H1 (cell line): ENCODE measurements around the gene NAMPT. TPM values are rescaled to one million over a fixed set of nuclear protein-coding genes. Genes with fewer than 3 reads are reported as not detected.

ENCODE experiments used
- CTCF ChIA-PET: fragments of 300-600 bp; sonication (Branson Sonifier 250); formaldehyde crosslinking; loops from one replicate; lab custom pipeline; 2021; ENCODE audit not compliant: partially characterized antibody; lab: Charles Lee
- POLR2A ChIA-PET: fragments of 300-600 bp; sonication (Branson Sonifier 250); formaldehyde crosslinking; loops from one replicate; lab custom pipeline; 2021; ENCODE audit warnings: inconsistent platforms; ENCODE audit not compliant: partially characterized antibody; lab: Charles Lee
- DNase-seq, 2 experiments: peaks; one replicate each; pipeline versions ENCODE4 v3.0.0 to v3.0.0-alpha.2; 2010 to 2022; ENCODE audit warnings: low spot score in 2 of 2, low read depth in 1 of 2, mixed read lengths in 1 of 2
- FAIRE-seq: peaks from 2 replicates; lab custom pipeline; 2011; peaks lifted over from hg19 to GRCh38; lab: Jason Lieb, UNC
- H2AFZ ChIP-seq: 2 replicates; pipeline ENCODE4 v1.8.1; 2012; ENCODE audit warnings: low read length, inconsistent platforms
- H2AK5ac ChIP-seq: 2 replicates; pipeline ENCODE4 v1.6.1; 2013; ENCODE audit warnings: low read depth, low read length
- H2BK120ac ChIP-seq: replicated peaks from 2 replicates; pipeline ENCODE3; 2013; ENCODE audit warnings: low read depth, low read length, inconsistent platforms
- H2BK12ac ChIP-seq: 2 replicates; pipeline ENCODE4 v1.6.1; 2013; ENCODE audit warnings: low read depth, low read length
- H2BK15ac ChIP-seq: 2 replicates; pipeline ENCODE4 v1.6.1; 2013; ENCODE audit warnings: low read length
- H2BK20ac ChIP-seq: 2 replicates; pipeline ENCODE4 v1.6.1; 2013; ENCODE audit warnings: low read length
- H2BK5ac ChIP-seq: 2 replicates; pipeline ENCODE4 v1.6.1; 2013; ENCODE audit warnings: low read depth, low read length
- H3K14ac ChIP-seq: 2 replicates; pipeline ENCODE4 v1.6.1; 2013; ENCODE audit warnings: inconsistent platforms; ENCODE audit not compliant: insufficient read length
- H3K18ac ChIP-seq: 2 replicates; pipeline ENCODE4 v1.6.1; 2013; ENCODE audit warnings: low read length; ENCODE audit errors: extremely low read depth
- H3K23ac ChIP-seq: 2 replicates; pipeline ENCODE4 v1.6.1; 2013; ENCODE audit warnings: inconsistent platforms; ENCODE audit not compliant: insufficient read length
- H3K23me2 ChIP-seq: 2 replicates; pipeline ENCODE4 v1.6.1; 2013; ENCODE audit warnings: low read depth, low read length
- H3K27ac ChIP-seq: 2 replicates; pipeline ENCODE4 v1.6.1; 2011; ENCODE audit warnings: low read depth, low read length, inconsistent platforms
- H3K27me3 ChIP-seq, 4 experiments: replicated peaks in 1 of 4; 1 replicate in 1 of 4; 2 replicates in 3 of 4; pipeline versions ENCODE4 v1.6.1 to v1.8.1; 2011 to 2013; ENCODE audit warnings: low read length in 3 of 4, mild to moderate bottlenecking in 3 of 4, inconsistent platforms in 2 of 4, mixed read lengths in 2 of 4, moderate library complexity in 1 of 4; ENCODE audit not compliant: control insufficient read depth in 3 of 4, insufficient read depth in 3 of 4; ENCODE audit errors: extremely low read depth in 1 of 4
- H3K36me3 ChIP-seq, 4 experiments: 2 replicates each; pipeline versions ENCODE4 v1.6.1 to v1.8.1; 2011 to 2013; ENCODE audit warnings: mild to moderate bottlenecking in 4 of 4, low read length in 3 of 4, moderate library complexity in 2 of 4, control low read depth in 1 of 4, inconsistent platforms in 1 of 4; ENCODE audit not compliant: insufficient read depth in 4 of 4, control insufficient read depth in 2 of 4
- H3K4ac ChIP-seq: replicated peaks from 2 replicates; pipeline ENCODE3; 2013; ENCODE audit warnings: low read length, low read depth, mixed read lengths, inconsistent platforms; ENCODE audit not compliant: insufficient read length
- H3K4me1 ChIP-seq, 4 experiments: replicated peaks in 1 of 4; 1 replicate in 1 of 4; 2 replicates in 3 of 4; pipeline versions ENCODE4 v1.6.1 to v1.8.1; 2011 to 2013; ENCODE audit warnings: low read length in 3 of 4, inconsistent platforms in 2 of 4, mixed read lengths in 1 of 4; ENCODE audit not compliant: insufficient read depth in 4 of 4, control insufficient read depth in 3 of 4
- H3K4me2 ChIP-seq, 2 experiments: 2 replicates each; pipeline versions ENCODE4 v1.6.1 to v1.8.1; 2011 to 2013; ENCODE audit warnings: low read depth in 2 of 2, low read length in 2 of 2, control low read depth in 1 of 2, inconsistent platforms in 1 of 2, mild to moderate bottlenecking in 1 of 2; ENCODE audit not compliant: insufficient read depth in 1 of 2
- H3K4me3 ChIP-seq, 4 experiments: fragments of 200-600, 300-600 bp in 1 of 4; sonication (generic), shearing (Covaris generic), sonication (Bioruptor Twin) in 1 of 4; 2 replicates each; pipeline versions ENCODE4 v1.5.1 to v1.8.1; 2011 to 2016; ENCODE audit warnings: low read length in 4 of 4, low read depth in 3 of 4, control low read depth in 2 of 4, inconsistent platforms in 2 of 4, mild to moderate bottlenecking in 2 of 4, mixed read lengths in 1 of 4, moderate library complexity in 1 of 4; ENCODE audit not compliant: insufficient read depth in 2 of 4; ENCODE audit errors: extremely low read depth in 1 of 4
- H3K56ac ChIP-seq: replicated peaks from 2 replicates; pipeline ENCODE3; 2013; ENCODE audit warnings: low read depth, mild to moderate bottlenecking, mixed read lengths, low read length, inconsistent platforms; ENCODE audit not compliant: insufficient read length
- H3K79me1 ChIP-seq: 2 replicates; pipeline ENCODE4 v1.6.1; 2013; ENCODE audit warnings: low read depth, low read length, control low read depth
- H3K79me2 ChIP-seq, 2 experiments: 2 replicates each; pipeline versions ENCODE4 v1.6.1 to v1.8.1; 2012 to 2013; ENCODE audit warnings: low read length in 2 of 2, mild to moderate bottlenecking in 2 of 2, inconsistent platforms in 1 of 2; ENCODE audit not compliant: insufficient read depth in 2 of 2, control insufficient read depth in 1 of 2
- H3K9ac ChIP-seq, 4 experiments: replicated peaks in 1 of 4; 1 replicate in 1 of 4; 2 replicates in 3 of 4; pipeline versions ENCODE4 v1.6.1 to v1.8.1; 2011 to 2013; ENCODE audit warnings: low read depth in 3 of 4, low read length in 3 of 4, control low read depth in 2 of 4, mild to moderate bottlenecking in 2 of 4, moderate library complexity in 2 of 4, inconsistent platforms in 1 of 4; ENCODE audit errors: extremely low read depth in 1 of 4
- H3K9me3 ChIP-seq, 2 experiments: 2 replicates each; pipeline versions ENCODE4 v1.6.1 to v1.8.1; 2012 to 2013; ENCODE audit warnings: mild to moderate bottlenecking in 2 of 2, moderate library complexity in 2 of 2, control low read depth in 1 of 2, inconsistent platforms in 1 of 2, low read depth in 1 of 2, low read length in 1 of 2, mixed read lengths in 1 of 2; ENCODE audit not compliant: insufficient read depth in 2 of 2
- H4K20me1 ChIP-seq, 2 experiments: replicated peaks in 1 of 2; 2 replicates each; pipeline versions ENCODE3 to v1.8.1; 2011 to 2013; ENCODE audit warnings: inconsistent platforms in 2 of 2, low read length in 2 of 2, mild to moderate bottlenecking in 1 of 2; ENCODE audit not compliant: insufficient read depth in 2 of 2, control insufficient read depth in 1 of 2
- H4K5ac ChIP-seq: 2 replicates; pipeline ENCODE4 v1.6.1; 2013; ENCODE audit warnings: low read length, low read depth, mixed read lengths, inconsistent platforms; ENCODE audit not compliant: insufficient read length
- H4K8ac ChIP-seq: 2 replicates; pipeline ENCODE4 v1.8.0; 2013; ENCODE audit warnings: mild to moderate bottlenecking, moderate library complexity, low read length, inconsistent platforms; ENCODE audit not compliant: insufficient read depth; ENCODE audit errors: extremely low read depth
- H4K91ac ChIP-seq: replicated peaks from 2 replicates; pipeline ENCODE3; 2013; ENCODE audit warnings: low read length, mixed read lengths, inconsistent platforms; ENCODE audit not compliant: insufficient read length
- BACH1 ChIP-seq: IDR thresholded peaks from 2 replicates; pipeline ENCODE4 v1.6.1; 2012; ENCODE audit warnings: low read length, improper control_type of control experiment
- CTCF ChIP-seq, 3 experiments: IDR thresholded peaks; 1 replicate in 2 of 3; 2 replicates in 1 of 3; pipeline versions ENCODE4 v1.5.1 to v1.6.1; 2011; ENCODE audit warnings: low read length in 3 of 3, mild to moderate bottlenecking in 3 of 3, inconsistent platforms in 2 of 3, low read depth in 1 of 3, moderate library complexity in 1 of 3; ENCODE audit not compliant: insufficient read depth in 1 of 3; ENCODE audit errors: control extremely low read depth in 1 of 3
- GTF2F1 ChIP-seq: IDR thresholded peaks from 2 replicates; pipeline ENCODE4 v1.6.1; 2012; ENCODE audit warnings: low read depth, low read length, improper control_type of control experiment, borderline replicate concordance
- JUND ChIP-seq: IDR thresholded peaks from 2 replicates; pipeline ENCODE4 v1.6.1; 2011; ENCODE audit warnings: mild to moderate bottlenecking, improper control_type of control experiment, low read length
- RXRA ChIP-seq: IDR thresholded peaks from 2 replicates; pipeline ENCODE4 v1.6.1; 2011; ENCODE audit warnings: low read depth, mild to moderate bottlenecking, low read length, moderate library complexity; ENCODE audit not compliant: insufficient read depth
- TBP ChIP-seq: IDR thresholded peaks from 2 replicates; pipeline ENCODE4 v1.6.1; 2011; ENCODE audit warnings: low read depth, low read length, improper control_type of control experiment
- TEAD4 ChIP-seq: IDR thresholded peaks from 2 replicates; pipeline ENCODE4 v1.6.1; 2012; ENCODE audit warnings: low read depth, low read length, inconsistent platforms, mixed read lengths
- WGBS, 2 experiments: shearing (Covaris generic) in 1 of 2; methylation state at CpG; one replicate each; pipeline versions ENCODE4 v1.1.6 to v1.1.7; 2013 to 2015; ENCODE audit warnings: low lambda C conversion rate in 2 of 2, mixed read lengths in 2 of 2, inconsistent platforms in 1 of 2, low coverage in 1 of 2, missing lambda C conversion rate in 1 of 2; ENCODE audit not compliant: insufficient replicate concordance in 2 of 2, insufficient coverage in 1 of 2, insufficient read length in 1 of 2; ENCODE audit errors: extremely low coverage in 1 of 2, missing lambda C conversion rate in 1 of 2; 5-methylcytosine and 5-hydroxymethylcytosine counted together
- polyA plus RNA-seq, 7 experiments: library from polyadenylated mRNA; depleted of rRNA in 3 of 7; stranded (reverse) in 5 of 7; unstranded in 2 of 7; fragments of >200 nt in 5 of 7; fragments of 200-250 nt in 2 of 7; gene quantifications; 1 replicate in 5 of 7; 2 replicates in 1 of 7; 4 replicates in 1 of 7; pipeline versions ENCODE4 v1.2.1 to v1.2.3, GENCODE V29; 2011 to 2013; ENCODE audit warnings: missing spikeins in 2 of 7, mixed read lengths in 2 of 7
- total RNA-seq: library from RNA; stranded (reverse); fragmentation: NEBNext Ultra II Directional; extraction: Animal tissue kit (Norgen Biotek cat#: 25700); gene quantifications from 2 replicates; pipeline ENCODE4 v1.2.1, GENCODE V29; 2021

The NAMPT gene
- total and polyA plus RNA-seq, 2 of the 8 experiments (the other 6 are each of a cell fraction or from before 2014, with no cell fraction given) = 15.4 to 95.9 TPM

- no peak overlapping the region for H3K4me2 ChIP-seq
- no peak overlapping the region for H4K8ac ChIP-seq
- no peaks in the 10 kb centered on the region for H3K9me3 ChIP-seq
- H3K27me3 ChIP-seq = no peaks in the 10 kb centered on the region
- H3K18ac ChIP-seq = no peak overlapping the region
- H2BK120ac ChIP-seq = no peak overlapping the region
- H3K79me2 ChIP-seq = no peaks in the 10 kb centered on the region
- no peak overlapping the region for H3K4ac ChIP-seq
- H2AFZ ChIP-seq = no peak overlapping the region
- 64% methylated on average over 6 of the region's 8 CpGs; no CpG with 5 or more reads in 1 of the 2 experiments for WGBS, 2 experiments
- ChIA-PET POLR2A (no interaction called here), CTCF (interaction anchor here (0.6 to 2.5 kb wide), 3 partner anchors 12 to 572 kb away, joined by 3 to 11 read pairs (median 4); no protein-coding TSS in a partner anchor)
- H2AK5ac ChIP-seq = no peak overlapping the region
- no peak overlapping the region for H4K5ac ChIP-seq
- H3K4me3 ChIP-seq = no peak overlapping the region
- H3K36me3 ChIP-seq = no peaks in the 10 kb centered on the region
- H2BK15ac ChIP-seq = no peak overlapping the region
- no peak overlapping the region for H4K91ac ChIP-seq
- no peak for TF ChIP-seq TBP
- TF ChIP-seq JUND = no peak
- no peak for TF ChIP-seq TEAD4
- no peak for TF ChIP-seq GTF2F1
- no peak for TF ChIP-seq CTCF (IDR thresholded peaks at IDR 0.05; ENCODE audit: control extremely low read depth in 1 of 3, insufficient read depth in 1 of 3, low read depth in 1 of 3, low read length in 3 of 3)
- no peak for TF ChIP-seq BACH1
- no peak for TF ChIP-seq RXRA
- H3K56ac ChIP-seq = no peak overlapping the region
- no peaks in the 10 kb centered on the region for H4K20me1 ChIP-seq
- no peak overlapping the region for H3K14ac ChIP-seq
- no peak overlapping the region for H2BK20ac ChIP-seq
- H3K23ac ChIP-seq = no peak overlapping the region
- FAIRE-seq = no peak
- no peaks in the 10 kb centered on the region for H3K4me1 ChIP-seq
- H3K23me2 ChIP-seq = no peaks in the 10 kb centered on the region
- no peak overlapping the region for H3K27ac ChIP-seq
- H3K9ac ChIP-seq = no peak overlapping the region
- H3K79me1 ChIP-seq = no peaks in the 10 kb centered on the region
- H2BK5ac ChIP-seq = no peak overlapping the region
- DNase-seq = no peak
- H2BK12ac ChIP-seq = no peak overlapping the region
These were observed 68.8 kb downstream of the NAMPT start for GRCh38 chr7:106215868-106216516.
